Measurements from ENCODE around the gene SLC25A45. TPM values are rescaled to one million over a fixed set of nuclear protein-coding genes. Genes with fewer than 3 reads are reported as not detected.

SLC25A45 gene
- total RNA-seq, 1 donor = 4.3 TPM

DNA sequence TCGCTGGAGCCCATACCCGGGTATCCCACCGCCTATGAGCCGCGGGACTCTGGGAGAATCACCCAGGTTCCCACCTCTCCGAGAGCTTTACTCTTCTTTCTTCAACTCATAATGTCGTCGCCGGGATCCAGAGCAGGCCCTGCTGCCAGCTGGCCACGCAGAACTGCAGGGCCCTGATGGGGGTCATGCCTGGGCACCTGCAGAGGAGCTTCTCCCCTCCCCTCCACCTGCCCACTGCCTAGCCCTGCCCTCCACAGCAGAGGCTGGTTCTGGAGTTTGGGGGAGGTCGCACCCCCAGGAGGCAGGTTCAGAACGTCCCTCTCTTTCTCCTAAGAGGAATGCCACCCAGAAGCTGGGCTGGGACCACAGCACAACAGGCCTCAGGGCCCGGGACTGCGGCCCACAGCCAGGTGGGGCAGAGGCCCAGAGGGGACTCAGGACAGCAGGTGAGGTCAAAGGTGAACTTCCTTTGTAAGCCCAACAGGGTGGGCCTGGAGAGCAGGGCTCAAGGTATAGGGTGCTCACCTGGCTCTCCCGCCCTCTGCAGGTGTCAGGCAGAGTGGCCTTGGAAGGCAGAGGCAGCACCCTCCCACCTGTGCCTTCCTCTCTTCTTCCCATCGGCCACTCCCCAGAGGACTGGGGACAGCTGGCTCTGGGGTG is 1.9 kb downstream of the SLC25A45 start:
- Histone ChIP-seq H3K9me3 (ENCODE audit: low read depth, low read length) (no peaks in the 10 kb centered on the region), H3K27me3 (ENCODE audit: insufficient read depth, low read length) (no peaks in the 10 kb centered on the region), H3K4me3 (ENCODE audit: insufficient read depth, low read length) (no peak overlapping the region), H3K27ac (ENCODE audit: low read depth, low read length) (no peak overlapping the region), H2AFZ (ENCODE audit: low read length) (no peak overlapping the region), H3K79me2 (ENCODE audit: insufficient read depth, low read length) (peaks cover 7% of the 10 kb centered on the region), H4K20me1 (ENCODE audit: insufficient read depth, low read length) (no peaks in the 10 kb centered on the region), H3K36me3 (ENCODE audit: insufficient read depth, low read length) (no peaks in the 10 kb centered on the region), H3K4me2 (ENCODE audit: insufficient read depth, low read length) (no peak overlapping the region), H3K4me1 (ENCODE audit: insufficient read depth, low read length) (peaks cover 17% of the 10 kb centered on the region)
- TF ChIP-seq, protein P1, sequence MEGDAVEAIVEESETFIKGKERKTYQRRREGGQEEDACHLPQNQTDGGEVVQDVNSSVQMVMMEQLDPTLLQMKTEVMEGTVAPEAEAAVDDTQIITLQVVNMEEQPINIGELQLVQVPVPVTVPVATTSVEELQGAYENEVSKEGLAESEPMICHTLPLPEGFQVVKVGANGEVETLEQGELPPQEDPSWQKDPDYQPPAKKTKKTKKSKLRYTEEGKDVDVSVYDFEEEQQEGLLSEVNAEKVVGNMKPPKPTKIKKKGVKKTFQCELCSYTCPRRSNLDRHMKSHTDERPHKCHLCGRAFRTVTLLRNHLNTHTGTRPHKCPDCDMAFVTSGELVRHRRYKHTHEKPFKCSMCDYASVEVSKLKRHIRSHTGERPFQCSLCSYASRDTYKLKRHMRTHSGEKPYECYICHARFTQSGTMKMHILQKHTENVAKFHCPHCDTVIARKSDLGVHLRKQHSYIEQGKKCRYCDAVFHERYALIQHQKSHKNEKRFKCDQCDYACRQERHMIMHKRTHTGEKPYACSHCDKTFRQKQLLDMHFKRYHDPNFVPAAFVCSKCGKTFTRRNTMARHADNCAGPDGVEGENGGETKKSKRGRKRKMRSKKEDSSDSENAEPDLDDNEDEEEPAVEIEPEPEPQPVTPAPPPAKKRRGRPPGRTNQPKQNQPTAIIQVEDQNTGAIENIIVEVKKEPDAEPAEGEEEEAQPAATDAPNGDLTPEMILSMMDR (IDR thresholded peaks at IDR 0.05; ENCODE audit: extremely low read depth, low read depth, low read length) = no peak
- DNase-seq (ENCODE audit: insufficient read length, low spot score, missing footprints) = peak; percentile 21

DNA sequence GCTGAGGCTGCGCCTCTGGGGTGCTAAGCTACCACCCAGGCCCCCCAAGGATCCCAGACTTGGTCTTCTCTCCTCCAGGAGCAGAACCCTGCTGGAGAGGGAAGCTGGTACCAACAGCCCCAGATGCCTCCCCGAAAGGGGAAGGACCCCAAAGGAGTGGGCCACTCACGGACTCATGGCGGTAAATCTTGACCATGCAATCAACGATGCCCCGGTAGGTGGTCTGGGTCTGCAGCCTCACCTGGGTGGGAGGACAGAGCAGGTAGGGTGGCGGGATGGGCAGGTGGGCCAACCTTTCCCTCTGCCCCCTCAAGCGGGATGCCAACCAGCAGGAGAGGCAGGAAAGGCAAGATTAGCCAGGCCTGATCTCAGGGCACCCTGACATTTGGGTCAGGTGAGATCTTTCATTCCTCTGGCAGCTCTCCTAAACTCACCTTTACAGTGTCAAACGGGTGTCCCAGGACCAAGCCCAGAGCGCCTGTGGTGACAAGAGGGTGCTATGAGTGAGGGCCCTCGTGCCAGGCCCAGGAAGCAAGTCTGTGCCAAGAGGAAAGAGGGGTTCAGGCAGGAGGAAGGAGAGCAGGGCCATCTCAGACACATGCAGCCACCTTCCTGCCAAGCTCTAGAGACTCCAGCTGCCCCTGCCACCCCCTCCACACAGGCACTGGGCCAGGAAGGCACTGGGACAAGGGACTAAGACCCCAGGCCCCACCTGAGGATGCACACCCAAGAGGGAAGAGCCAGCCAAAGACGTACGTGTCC is 2.6 kb downstream of the SLC25A45 start:
- Histone ChIP-seq H3K9me3 (ENCODE audit: low read depth, low read length) (no peaks in the 10 kb centered on the region), H3K4me3 (ENCODE audit: insufficient read depth, low read length) (no peak overlapping the region), H4K20me1 (ENCODE audit: insufficient read depth, low read length) (no peaks in the 10 kb centered on the region), H2AFZ (ENCODE audit: low read length) (no peak overlapping the region), H3K79me2 (ENCODE audit: insufficient read depth, low read length) (peaks cover 7% of the 10 kb centered on the region), H3K36me3 (ENCODE audit: insufficient read depth, low read length) (no peaks in the 10 kb centered on the region), H3K27me3 (ENCODE audit: insufficient read depth, low read length) (no peaks in the 10 kb centered on the region), H3K4me2 (ENCODE audit: insufficient read depth, low read length) (no peak overlapping the region), H3K27ac (ENCODE audit: low read depth, low read length) (no peak overlapping the region), H3K4me1 (ENCODE audit: insufficient read depth, low read length) (peaks cover 17% of the 10 kb centered on the region)
- TF ChIP-seq, protein P1 (IDR thresholded peaks at IDR 0.05; ENCODE audit: extremely low read depth, low read depth, low read length) = no peak
- peak; percentile 10 for DNase-seq (ENCODE audit: insufficient read length, low spot score, missing footprints)

DNA sequence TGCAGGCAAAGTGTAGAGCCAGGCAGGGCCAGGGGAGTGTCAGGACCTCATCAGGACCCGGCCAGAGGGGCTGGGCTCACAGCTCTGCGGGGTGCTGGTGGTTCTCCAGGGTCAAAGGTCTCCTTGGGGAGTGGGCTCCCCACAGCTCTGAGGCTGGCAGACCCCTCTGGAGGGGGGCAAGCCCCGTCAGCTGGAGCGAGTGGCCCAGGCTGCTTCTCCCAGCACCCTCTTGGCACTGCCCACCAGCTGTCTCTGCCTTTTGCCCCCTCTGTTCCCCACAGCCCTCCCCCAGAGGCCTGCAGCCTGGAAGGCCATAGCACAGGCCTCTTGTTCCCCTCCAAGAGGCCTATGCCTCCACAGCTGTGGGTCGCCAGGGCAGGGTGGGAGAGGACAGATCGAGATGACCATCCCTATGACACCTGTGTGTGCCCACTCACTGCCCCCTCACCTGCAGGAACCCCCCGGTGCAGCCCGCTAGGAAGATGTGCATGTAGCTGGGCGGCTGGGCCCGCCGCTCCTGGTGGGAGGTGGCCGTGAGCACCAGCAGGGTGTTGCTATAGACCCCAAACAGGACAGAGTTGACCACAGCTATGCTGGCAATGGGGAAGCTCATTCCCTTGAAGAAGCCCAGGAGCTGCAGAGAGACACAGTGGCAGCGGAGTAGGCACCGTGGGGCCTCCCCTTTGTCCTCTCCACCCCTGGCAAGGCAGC is 3.4 kb downstream of the SLC25A45 start:
- Histone ChIP-seq H3K27ac (ENCODE audit: low read depth, low read length) (no peak overlapping the region), H3K4me2 (ENCODE audit: insufficient read depth, low read length) (no peak overlapping the region), H3K4me3 (ENCODE audit: insufficient read depth, low read length) (no peak overlapping the region), H2AFZ (ENCODE audit: low read length) (no peak overlapping the region), H4K20me1 (ENCODE audit: insufficient read depth, low read length) (no peaks in the 10 kb centered on the region), H3K27me3 (ENCODE audit: insufficient read depth, low read length) (no peaks in the 10 kb centered on the region), H3K79me2 (ENCODE audit: insufficient read depth, low read length) (peaks cover 4% of the 10 kb centered on the region), H3K4me1 (ENCODE audit: insufficient read depth, low read length) (peaks cover 17% of the 10 kb centered on the region), H3K36me3 (ENCODE audit: insufficient read depth, low read length) (no peaks in the 10 kb centered on the region), H3K9me3 (ENCODE audit: low read depth, low read length) (no peaks in the 10 kb centered on the region)
- DNase-seq (ENCODE audit: insufficient read length, low spot score, missing footprints) = peak; percentile 36
- TF ChIP-seq, protein P1 (IDR thresholded peaks at IDR 0.05; ENCODE audit: extremely low read depth, low read depth, low read length) = no peak

Data from osteoblast (primary cell).